ENCODE data around the gene SRRM1. TPM values are rescaled to one million over a fixed set of nuclear protein-coding genes. Genes with fewer than 3 reads are reported as not detected.

SRRM1 gene
- total RNA-seq, 1 experiment from 2014 or later, result 160 TPM

DNA sequence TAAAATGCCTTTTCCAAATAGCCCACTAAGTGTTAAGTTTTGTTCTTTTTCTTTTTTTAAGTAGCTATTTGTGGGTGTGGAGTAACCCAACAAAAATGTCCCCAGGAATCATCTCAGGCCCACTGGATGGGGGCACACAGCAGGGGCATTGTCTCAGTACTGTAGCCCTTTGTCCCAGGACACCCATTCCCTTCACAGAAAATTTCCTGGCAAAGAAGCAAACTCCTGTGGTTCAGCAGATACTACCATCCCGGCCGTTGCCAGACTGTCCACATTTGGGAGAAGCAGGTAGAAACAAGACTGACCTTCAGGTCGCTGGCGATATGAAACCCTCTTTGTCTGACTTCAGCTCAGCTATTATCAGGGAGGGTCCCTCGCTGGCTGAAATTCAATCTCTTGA, 23.7 kb upstream of the SRRM1 start:
- no peak for TF ChIP-seq SIN3A (IDR thresholded peaks at IDR 0.05; ENCODE audit: borderline replicate concordance, insufficient read depth, low read depth, low read length)
- TF ChIP-seq, protein P1, sequence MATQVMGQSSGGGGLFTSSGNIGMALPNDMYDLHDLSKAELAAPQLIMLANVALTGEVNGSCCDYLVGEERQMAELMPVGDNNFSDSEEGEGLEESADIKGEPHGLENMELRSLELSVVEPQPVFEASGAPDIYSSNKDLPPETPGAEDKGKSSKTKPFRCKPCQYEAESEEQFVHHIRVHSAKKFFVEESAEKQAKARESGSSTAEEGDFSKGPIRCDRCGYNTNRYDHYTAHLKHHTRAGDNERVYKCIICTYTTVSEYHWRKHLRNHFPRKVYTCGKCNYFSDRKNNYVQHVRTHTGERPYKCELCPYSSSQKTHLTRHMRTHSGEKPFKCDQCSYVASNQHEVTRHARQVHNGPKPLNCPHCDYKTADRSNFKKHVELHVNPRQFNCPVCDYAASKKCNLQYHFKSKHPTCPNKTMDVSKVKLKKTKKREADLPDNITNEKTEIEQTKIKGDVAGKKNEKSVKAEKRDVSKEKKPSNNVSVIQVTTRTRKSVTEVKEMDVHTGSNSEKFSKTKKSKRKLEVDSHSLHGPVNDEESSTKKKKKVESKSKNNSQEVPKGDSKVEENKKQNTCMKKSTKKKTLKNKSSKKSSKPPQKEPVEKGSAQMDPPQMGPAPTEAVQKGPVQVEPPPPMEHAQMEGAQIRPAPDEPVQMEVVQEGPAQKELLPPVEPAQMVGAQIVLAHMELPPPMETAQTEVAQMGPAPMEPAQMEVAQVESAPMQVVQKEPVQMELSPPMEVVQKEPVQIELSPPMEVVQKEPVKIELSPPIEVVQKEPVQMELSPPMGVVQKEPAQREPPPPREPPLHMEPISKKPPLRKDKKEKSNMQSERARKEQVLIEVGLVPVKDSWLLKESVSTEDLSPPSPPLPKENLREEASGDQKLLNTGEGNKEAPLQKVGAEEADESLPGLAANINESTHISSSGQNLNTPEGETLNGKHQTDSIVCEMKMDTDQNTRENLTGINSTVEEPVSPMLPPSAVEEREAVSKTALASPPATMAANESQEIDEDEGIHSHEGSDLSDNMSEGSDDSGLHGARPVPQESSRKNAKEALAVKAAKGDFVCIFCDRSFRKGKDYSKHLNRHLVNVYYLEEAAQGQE (IDR thresholded peaks at IDR 0.05; ENCODE audit: insufficient read depth in 1 of 2, low read depth in 2 of 2, low read length in 1 of 2), result no peak
- no peak for TF ChIP-seq POLR2AphosphoS5 (IDR thresholded peaks at IDR 0.05; ENCODE audit: low read depth, low read length)
- TF ChIP-seq TCF7L2 (IDR thresholded peaks at IDR 0.05; ENCODE audit: low read depth, low read length), result no peak
- TF ChIP-seq, protein P2, sequence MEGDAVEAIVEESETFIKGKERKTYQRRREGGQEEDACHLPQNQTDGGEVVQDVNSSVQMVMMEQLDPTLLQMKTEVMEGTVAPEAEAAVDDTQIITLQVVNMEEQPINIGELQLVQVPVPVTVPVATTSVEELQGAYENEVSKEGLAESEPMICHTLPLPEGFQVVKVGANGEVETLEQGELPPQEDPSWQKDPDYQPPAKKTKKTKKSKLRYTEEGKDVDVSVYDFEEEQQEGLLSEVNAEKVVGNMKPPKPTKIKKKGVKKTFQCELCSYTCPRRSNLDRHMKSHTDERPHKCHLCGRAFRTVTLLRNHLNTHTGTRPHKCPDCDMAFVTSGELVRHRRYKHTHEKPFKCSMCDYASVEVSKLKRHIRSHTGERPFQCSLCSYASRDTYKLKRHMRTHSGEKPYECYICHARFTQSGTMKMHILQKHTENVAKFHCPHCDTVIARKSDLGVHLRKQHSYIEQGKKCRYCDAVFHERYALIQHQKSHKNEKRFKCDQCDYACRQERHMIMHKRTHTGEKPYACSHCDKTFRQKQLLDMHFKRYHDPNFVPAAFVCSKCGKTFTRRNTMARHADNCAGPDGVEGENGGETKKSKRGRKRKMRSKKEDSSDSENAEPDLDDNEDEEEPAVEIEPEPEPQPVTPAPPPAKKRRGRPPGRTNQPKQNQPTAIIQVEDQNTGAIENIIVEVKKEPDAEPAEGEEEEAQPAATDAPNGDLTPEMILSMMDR (IDR thresholded peaks at IDR 0.05), result no peak
- H3K4me1 ChIP-seq (ENCODE audit: control insufficient read depth, insufficient read depth, low read length), result no peaks in the 10 kb centered on the region
- CTCF ChIA-PET, result no interaction called here
- no peaks in the 10 kb centered on the region for H3K36me3 ChIP-seq (ENCODE audit: control insufficient read depth, insufficient read depth, low read length)
- ATAC-seq, result no peak
- H3K27ac ChIP-seq (ENCODE audit: low read length), result no peak overlapping the region
- POLR2A ChIA-PET, result no interaction called here
- DNase-seq (ENCODE audit: low read depth, low spot score), result no peak
- H3K9me3 ChIP-seq (ENCODE audit: control insufficient read depth, insufficient read depth, low read depth, low read length), result no peaks in the 10 kb centered on the region
- BruUV-seq (replicated peaks), result no TSS peak
- peaks cover 5% of the 10 kb centered on the region; the same call in 1 of the 2 replicates for H3K27me3 ChIP-seq (ENCODE audit: control insufficient read depth, insufficient read depth, low read length)
- intact Hi-C loops (cut with micrococcal nuclease; ENCODE audit: unreplicated experiment), result no loop called here
- H3K4me3 ChIP-seq (ENCODE audit: low read depth in 2 of 2, low read length in 2 of 2), result no peak overlapping the region
- in situ Hi-C loops (cut with HindIII; ENCODE audit: low pct_unique_long_range_greater_than_20kb, low sequenced_read_pairs), result no loop called here

DNA sequence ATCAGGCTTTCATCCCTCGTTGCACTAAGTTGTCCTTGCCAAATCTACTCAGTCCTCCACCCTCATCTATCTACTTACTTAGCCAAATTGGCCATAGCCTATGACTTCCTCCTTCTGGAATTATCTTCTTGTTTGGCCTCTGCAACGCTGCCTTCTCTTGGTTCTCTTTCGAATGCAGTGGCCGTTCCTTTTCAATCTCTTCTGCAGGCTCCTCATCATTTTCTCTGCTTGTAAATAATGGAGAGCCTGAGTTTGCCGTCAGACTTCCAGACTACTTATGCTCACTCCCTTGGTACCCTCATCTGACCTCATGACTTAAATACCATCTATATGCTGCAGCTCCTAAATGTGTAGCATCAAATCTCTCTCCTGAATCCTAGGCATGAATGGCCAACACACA, 22.4 kb upstream of the SRRM1 start:
- in situ Hi-C loops (cut with HindIII; ENCODE audit: low pct_unique_long_range_greater_than_20kb, low sequenced_read_pairs), result no loop called here
- CTCF ChIA-PET, result no interaction called here
- TF ChIP-seq, protein P2 (IDR thresholded peaks at IDR 0.05), result no peak
- TF ChIP-seq SIN3A (IDR thresholded peaks at IDR 0.05; ENCODE audit: borderline replicate concordance, insufficient read depth, low read depth, low read length), result no peak
- TF ChIP-seq, protein P1 (IDR thresholded peaks at IDR 0.05; ENCODE audit: insufficient read depth in 1 of 2, low read depth in 2 of 2, low read length in 1 of 2), result no peak
- no peak for TF ChIP-seq POLR2AphosphoS5 (IDR thresholded peaks at IDR 0.05; ENCODE audit: low read depth, low read length)
- TF ChIP-seq TCF7L2 (IDR thresholded peaks at IDR 0.05; ENCODE audit: low read depth, low read length), result no peak

More for the DNA sequence above, 22.4 kb upstream of the SRRM1 start:
- POLR2A ChIA-PET, result no interaction called here
- intact Hi-C loops (cut with micrococcal nuclease; ENCODE audit: unreplicated experiment), result no loop called here
- no peak overlapping the region for H3K4me3 ChIP-seq (ENCODE audit: low read depth in 2 of 2, low read length in 2 of 2)
- no peaks in the 10 kb centered on the region for H3K9me3 ChIP-seq (ENCODE audit: control insufficient read depth, insufficient read depth, low read depth, low read length)
- no peak overlapping the region for H3K27ac ChIP-seq (ENCODE audit: low read length)
- no peak for DNase-seq (ENCODE audit: low read depth, low spot score)
- no TSS peak for BruUV-seq (replicated peaks)
- no peaks in the 10 kb centered on the region for H3K36me3 ChIP-seq (ENCODE audit: control insufficient read depth, insufficient read depth, low read length)
- peaks cover 4% of the 10 kb centered on the region; the same call in 1 of the 2 replicates for H3K27me3 ChIP-seq (ENCODE audit: control insufficient read depth, insufficient read depth, low read length)
- ATAC-seq, result no peak
- H3K4me1 ChIP-seq (ENCODE audit: control insufficient read depth, insufficient read depth, low read length), result no peaks in the 10 kb centered on the region
